ENCODE results near the gene GRID2.

The GRID2 gene

DNA sequence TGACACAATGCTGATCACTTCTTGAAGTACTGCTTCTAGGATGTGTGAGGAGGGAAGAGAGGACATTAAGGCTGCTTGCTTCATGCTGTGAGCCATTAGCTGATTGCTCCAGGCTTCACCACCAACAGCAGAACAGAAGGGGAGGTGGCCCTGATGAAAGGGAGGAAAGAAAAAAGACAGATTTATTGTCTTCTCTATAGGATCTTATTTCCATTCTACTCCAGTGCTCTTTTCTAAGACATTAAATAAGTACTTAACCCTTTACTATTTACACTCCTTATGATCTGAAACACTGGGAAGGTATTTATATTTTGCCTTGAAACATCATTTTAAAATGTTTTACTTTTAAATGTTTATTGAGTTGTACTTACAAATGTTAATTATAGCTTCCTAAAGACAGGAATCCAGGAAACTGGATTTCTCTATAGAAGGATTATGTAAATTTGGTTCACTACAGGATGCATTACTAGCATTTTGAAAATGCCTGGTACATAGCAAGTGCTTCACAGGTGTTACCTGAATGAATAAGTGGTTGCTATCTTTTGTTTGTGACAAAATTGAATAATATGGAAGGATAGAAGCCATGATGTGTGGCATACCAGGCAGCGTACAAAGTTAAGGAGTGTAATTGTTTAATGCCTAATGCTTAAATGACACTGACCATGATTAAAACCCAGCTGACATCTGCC, 843.9 kb downstream of the GRID2 start:
- FAIRE-seq (no peak), DNase-seq (ENCODE audit: insufficient read length) (no peak)
- TF ChIP-seq POLR2A (IDR thresholded peaks at IDR 0.05; ENCODE audit: low read depth, low read length), result no peak
- TF ChIP-seq TAF1 (IDR thresholded peaks at IDR 0.05; ENCODE audit: borderline replicate concordance, low read depth, low read length), result no peak
- TF ChIP-seq POLR2AphosphoS5 (IDR thresholded peaks at IDR 0.05; ENCODE audit: low read depth, low read length), result no peak

DNA sequence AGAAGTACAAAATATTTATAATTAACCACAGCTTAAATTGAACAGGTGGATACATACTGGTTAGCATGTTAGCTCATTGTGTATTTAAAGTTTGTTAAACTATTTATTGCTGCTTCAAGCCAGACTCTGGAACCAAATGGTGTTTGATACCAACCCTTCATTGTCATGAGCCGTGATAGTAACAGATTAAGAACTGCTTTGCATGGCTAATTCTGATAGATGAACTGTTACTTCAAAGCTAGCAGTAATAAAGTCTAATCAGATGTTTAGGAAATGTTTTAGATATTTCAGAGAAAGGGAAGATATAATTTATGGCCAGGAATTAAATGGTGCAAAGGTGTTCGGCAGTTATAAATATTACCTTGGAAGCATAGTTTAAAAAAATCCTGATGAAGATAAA, 848.7 kb downstream of the GRID2 start:
- FAIRE-seq (peak; percentile 21), DNase-seq (ENCODE audit: insufficient read length) (no peak)
- TF ChIP-seq POLR2AphosphoS5 (IDR thresholded peaks at IDR 0.05; ENCODE audit: low read depth, low read length), result no peak

DNA sequence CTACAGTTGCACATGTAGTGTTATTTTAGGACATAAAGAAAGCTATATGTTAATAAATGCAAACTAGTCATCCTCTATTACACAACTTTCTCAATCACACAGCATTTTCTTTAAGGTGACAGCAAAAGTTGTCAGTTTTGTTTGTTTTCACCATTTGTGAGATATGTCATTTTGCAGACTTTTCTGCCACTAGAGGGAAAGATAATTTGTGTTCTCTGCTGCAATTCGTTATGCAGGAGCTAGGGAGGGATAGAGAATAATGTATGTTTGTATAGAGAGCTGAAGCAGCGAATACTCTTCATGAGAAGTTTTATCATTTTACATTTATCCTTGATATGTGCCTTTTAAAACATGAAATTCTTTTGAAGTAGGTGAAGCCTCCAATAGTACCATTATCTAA, 854.2 kb downstream of the GRID2 start:
- FAIRE-seq (peak; percentile 86), DNase-seq (ENCODE audit: insufficient read length) (no peak)
- TF ChIP-seq POLR2A (IDR thresholded peaks at IDR 0.05; ENCODE audit: low read depth, low read length), result no peak
- TF ChIP-seq POLR2AphosphoS5 (IDR thresholded peaks at IDR 0.05; ENCODE audit: low read depth, low read length), result no peak
- no peak for TF ChIP-seq TAF1 (IDR thresholded peaks at IDR 0.05; ENCODE audit: borderline replicate concordance, low read depth, low read length)

DNA sequence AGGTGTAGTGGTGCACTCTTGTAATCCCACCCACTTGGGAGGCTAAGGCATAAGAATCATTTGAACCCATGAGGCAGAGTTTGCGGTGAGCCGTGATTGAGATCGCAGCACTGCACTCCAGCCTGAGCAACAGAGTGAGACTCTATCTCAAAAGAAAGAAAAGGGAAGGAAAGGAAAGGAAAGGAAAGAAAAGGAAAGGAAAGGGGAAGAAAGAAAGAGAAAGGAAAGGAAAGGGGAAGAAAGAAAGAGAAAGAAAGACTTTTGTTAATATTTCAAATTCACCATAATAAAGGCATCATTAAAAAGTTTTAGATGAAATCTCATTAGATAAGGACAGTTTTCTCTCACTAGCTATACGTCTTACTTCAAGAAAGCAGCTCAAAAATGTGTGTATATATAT, 864.3 kb downstream of the GRID2 start:
- DNase-seq (ENCODE audit: insufficient read length), result no peak
- no peak for FAIRE-seq
- TF ChIP-seq POLR2AphosphoS5 (IDR thresholded peaks at IDR 0.05; ENCODE audit: low read depth, low read length), result no peak

DNA sequence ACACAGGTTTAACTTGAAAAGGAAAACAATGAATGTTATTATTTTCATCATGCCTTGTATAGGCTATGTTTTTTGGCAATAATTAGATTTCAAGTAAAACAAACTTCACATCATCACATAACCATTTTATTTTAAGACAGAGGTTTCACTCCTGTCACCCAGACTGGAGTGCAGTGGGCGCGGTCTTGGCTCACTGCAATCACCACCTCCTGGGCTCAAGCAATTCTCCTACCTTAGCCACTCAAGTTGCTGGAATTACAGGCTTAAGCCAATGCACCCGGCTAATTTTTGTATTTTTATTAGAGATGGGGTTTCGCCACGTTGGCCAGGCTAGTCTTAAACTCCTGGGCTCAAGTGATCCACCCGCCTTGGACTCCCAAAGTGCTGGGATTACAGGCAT, 866.2 kb downstream of the GRID2 start:
- DNase-seq (ENCODE audit: insufficient read length) (no peak), FAIRE-seq (no peak)
- TF ChIP-seq POLR2A (IDR thresholded peaks at IDR 0.05; ENCODE audit: low read depth, low read length) (no peak), POLR2AphosphoS5 (IDR thresholded peaks at IDR 0.05; ENCODE audit: low read depth, low read length) (no peak), TAF1 (IDR thresholded peaks at IDR 0.05; ENCODE audit: borderline replicate concordance, low read depth, low read length) (no peak)

DNA sequence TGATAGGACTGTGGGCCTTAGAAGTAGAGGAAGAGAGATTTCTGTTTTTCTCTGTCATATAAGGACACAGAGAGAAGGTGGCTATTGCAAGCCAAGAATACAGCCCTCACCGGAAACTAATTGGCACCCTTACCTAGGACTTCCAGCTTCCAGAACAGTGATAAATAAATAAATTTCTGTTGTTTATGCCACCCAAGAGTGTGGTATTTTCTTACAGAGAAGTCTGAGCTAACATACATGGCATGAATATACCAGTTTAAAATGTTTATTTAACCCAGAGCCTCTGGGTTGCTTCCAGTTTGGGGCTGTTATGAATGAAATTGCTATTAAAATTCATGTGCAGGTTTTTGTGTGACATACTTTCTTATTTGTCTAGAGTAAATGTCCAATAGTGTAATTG, 870.8 kb downstream of the GRID2 start:
- FAIRE-seq (no peak), DNase-seq (ENCODE audit: insufficient read length) (no peak)
- TF ChIP-seq POLR2AphosphoS5 (IDR thresholded peaks at IDR 0.05; ENCODE audit: low read depth, low read length) (no peak), TAF1 (IDR thresholded peaks at IDR 0.05; ENCODE audit: borderline replicate concordance, low read depth, low read length) (no peak), POLR2A (IDR thresholded peaks at IDR 0.05; ENCODE audit: low read depth, low read length) (no peak)

DNA sequence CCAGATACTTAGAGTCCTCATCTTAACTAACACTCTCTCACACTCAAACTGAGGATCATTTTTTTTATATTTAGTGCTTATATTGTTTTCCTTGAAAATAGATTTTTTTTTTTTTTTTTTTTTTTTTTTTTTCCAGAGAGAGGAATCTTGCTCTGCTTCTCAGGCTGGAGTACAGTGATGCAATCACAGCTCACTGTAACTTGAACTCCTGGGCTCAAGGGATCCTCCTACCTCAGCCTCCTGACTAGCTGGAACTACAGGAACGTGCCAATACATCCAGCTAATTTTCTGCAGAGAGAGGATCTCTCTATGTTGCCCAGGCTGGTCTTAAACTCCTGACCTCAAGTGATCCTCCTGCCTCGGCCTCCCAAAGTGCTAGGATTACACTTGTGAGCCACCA, 874.5 kb downstream of the GRID2 start:
- no peak for FAIRE-seq
- DNase-seq (ENCODE audit: insufficient read length), result no peak
- no peak for TF ChIP-seq TAF1 (IDR thresholded peaks at IDR 0.05; ENCODE audit: borderline replicate concordance, low read depth, low read length)
- no peak for TF ChIP-seq POLR2AphosphoS5 (IDR thresholded peaks at IDR 0.05; ENCODE audit: low read depth, low read length)
- TF ChIP-seq POLR2A (IDR thresholded peaks at IDR 0.05; ENCODE audit: low read depth, low read length), result no peak

DNA sequence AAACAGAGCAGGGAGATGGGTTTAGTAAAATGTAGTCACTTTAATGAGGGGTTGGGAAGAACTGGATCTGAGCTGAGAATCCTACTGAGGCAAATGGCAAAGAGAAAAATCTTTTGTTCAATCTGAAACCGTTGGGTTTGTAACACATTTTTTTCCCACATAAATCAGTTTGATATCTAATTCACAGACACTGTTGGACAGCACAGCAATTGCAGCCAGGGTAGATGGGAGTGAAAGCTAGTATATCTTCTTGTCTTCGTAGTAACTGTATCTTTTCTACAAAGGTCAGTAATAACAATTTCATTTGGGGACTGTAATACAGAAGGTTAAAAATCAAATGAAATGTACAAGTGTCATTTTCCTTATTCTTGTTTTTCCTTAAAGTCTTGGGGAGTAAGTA, 875.3 kb downstream of the GRID2 start:
- FAIRE-seq (no peak), DNase-seq (ENCODE audit: insufficient read length) (no peak)
- TF ChIP-seq POLR2A (IDR thresholded peaks at IDR 0.05; ENCODE audit: low read depth, low read length) (no peak), TAF1 (IDR thresholded peaks at IDR 0.05; ENCODE audit: borderline replicate concordance, low read depth, low read length) (no peak), POLR2AphosphoS5 (IDR thresholded peaks at IDR 0.05; ENCODE audit: low read depth, low read length) (no peak)

DNA sequence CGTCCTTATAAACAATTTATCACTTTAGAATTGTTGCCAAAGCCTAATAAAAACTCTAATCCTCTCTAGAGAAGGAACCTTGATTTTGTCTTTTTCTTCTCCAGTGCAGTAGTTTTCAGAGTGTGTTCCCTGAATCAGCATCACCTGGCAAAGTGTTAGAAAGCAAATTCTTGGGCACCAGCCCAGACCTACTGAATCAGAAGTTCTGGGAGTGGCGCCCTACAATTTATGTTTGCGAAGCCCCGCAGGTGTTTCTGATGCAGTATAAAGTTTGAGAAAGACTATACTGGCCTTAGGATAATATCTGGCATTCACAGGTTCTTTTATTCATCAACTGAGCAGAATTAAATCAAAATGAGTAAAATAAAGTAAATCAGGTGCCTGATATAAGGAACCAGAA, 879.0 kb downstream of the GRID2 start:
- no peak for DNase-seq (ENCODE audit: insufficient read length)
- FAIRE-seq, result no peak

DNA sequence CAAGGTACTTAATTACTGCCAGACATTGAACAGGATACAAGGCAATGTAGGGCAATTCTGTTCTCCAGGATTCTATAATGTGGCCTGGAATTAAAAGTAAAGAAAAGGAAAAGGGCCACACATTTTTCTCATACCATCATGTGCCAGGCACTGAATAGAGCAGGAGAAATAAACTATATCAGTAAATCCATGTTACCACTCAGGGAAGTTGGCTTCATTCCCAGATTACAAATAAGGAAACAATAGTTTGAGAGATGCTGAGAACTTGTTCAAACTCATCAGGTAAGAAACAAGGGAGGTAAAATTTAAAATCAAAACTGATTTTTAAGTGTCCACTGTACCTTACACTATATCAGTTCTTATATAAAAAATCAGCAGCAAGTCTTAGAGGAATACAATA, 879.8 kb downstream of the GRID2 start:
- FAIRE-seq (no peak), DNase-seq (ENCODE audit: insufficient read length) (no peak)
- TF ChIP-seq TAF1 (IDR thresholded peaks at IDR 0.05; ENCODE audit: borderline replicate concordance, low read depth, low read length), result no peak
- no peak for TF ChIP-seq POLR2A (IDR thresholded peaks at IDR 0.05; ENCODE audit: low read depth, low read length)
- TF ChIP-seq POLR2AphosphoS5 (IDR thresholded peaks at IDR 0.05; ENCODE audit: low read depth, low read length), result no peak

More for the DNA sequence above, 879.0 kb downstream of the GRID2 start:
- TF ChIP-seq POLR2A (IDR thresholded peaks at IDR 0.05; ENCODE audit: low read depth, low read length), result no peak
- TF ChIP-seq TAF1 (IDR thresholded peaks at IDR 0.05; ENCODE audit: borderline replicate concordance, low read depth, low read length), result no peak
- no peak for TF ChIP-seq POLR2AphosphoS5 (IDR thresholded peaks at IDR 0.05; ENCODE audit: low read depth, low read length)

DNA sequence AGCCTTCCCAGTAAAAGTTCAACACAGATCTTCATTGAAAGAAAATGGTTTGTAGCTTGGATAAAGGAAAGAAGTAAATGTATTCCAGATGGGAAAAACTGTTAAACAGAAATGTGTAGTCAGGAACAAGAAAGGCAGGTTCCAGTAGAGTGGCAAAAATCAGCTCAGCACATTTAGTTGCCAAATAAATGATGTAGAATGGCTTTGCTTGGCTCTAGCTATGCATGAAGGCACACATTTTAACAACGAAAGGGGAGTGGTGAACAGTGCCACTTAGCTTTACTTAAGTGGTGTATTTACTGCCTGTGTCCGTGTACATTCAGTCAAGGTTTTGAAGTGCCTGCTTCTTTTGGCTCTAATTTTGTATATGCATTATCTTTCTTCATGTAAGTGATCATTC, 880.3 kb downstream of the GRID2 start:
- peak; percentile 81 for FAIRE-seq

DNA sequence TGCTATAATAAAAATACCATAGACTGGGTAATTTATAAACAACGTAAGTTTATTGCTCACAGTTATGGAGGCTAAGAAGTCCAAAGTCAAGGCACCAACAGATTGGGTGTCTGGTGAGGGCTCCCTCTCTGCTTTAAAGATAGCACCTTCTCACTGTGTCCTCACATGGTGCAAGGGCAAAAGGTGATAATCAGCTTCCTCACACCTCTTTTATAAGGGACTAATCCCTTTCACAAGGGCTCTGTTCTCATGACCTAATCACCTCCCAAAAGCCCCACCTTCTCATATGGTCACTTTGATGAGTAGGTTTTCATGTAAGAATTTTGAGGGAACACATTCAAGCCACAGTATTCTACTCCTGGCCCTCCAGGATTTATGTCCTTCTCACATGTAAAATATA, 883.1 kb downstream of the GRID2 start:
- no peak for TF ChIP-seq POLR2A (IDR thresholded peaks at IDR 0.05; ENCODE audit: low read depth, low read length)
- TF ChIP-seq POLR2AphosphoS5 (IDR thresholded peaks at IDR 0.05; ENCODE audit: low read depth, low read length), result no peak
- no peak for TF ChIP-seq TAF1 (IDR thresholded peaks at IDR 0.05; ENCODE audit: borderline replicate concordance, low read depth, low read length)
- FAIRE-seq, result no peak
- no peak for DNase-seq (ENCODE audit: insufficient read length)

More for the DNA sequence above, 880.3 kb downstream of the GRID2 start:
- TF ChIP-seq POLR2A (IDR thresholded peaks at IDR 0.05; ENCODE audit: low read depth, low read length) (no peak), TAF1 (IDR thresholded peaks at IDR 0.05; ENCODE audit: borderline replicate concordance, low read depth, low read length) (no peak), POLR2AphosphoS5 (IDR thresholded peaks at IDR 0.05; ENCODE audit: low read depth, low read length) (no peak)
- DNase-seq (ENCODE audit: insufficient read length), result no peak

DNA sequence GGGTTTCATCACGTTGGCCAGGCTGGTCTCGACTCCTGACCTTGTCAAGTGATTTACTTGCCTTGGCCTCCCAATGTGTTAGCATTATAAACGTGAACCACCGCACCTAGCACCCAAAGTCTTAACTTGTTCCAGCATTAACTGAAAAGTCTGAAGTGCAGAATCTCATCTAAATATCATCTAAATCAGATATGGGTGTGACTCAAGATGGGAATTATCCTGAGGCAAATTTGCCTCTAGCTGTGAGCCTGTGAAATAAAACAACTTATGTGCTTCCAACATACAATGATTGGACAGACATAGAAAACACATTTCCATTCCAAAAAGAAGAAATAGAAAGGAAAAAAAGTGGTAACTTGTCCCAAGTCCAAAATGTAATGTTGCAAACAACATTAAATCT, 883.7 kb downstream of the GRID2 start:
- DNase-seq (ENCODE audit: insufficient read length) (no peak), FAIRE-seq (no peak)
- TF ChIP-seq POLR2AphosphoS5 (IDR thresholded peaks at IDR 0.05; ENCODE audit: low read depth, low read length) (no peak), TAF1 (IDR thresholded peaks at IDR 0.05; ENCODE audit: borderline replicate concordance, low read depth, low read length) (no peak), POLR2A (IDR thresholded peaks at IDR 0.05; ENCODE audit: low read depth, low read length) (no peak)
